UCSD-AML1 (cell line): ENCODE measurements around the gene MLST8.
"Not testable (repeated sequence)": the region's sequence is repeated elsewhere in the genome, so short reads cannot be mapped to it uniquely, and the experiment has no call there.

ENCODE experiments used
- DNase-seq: peaks from one replicate; lab custom pipeline; 2025; ENCODE audit not compliant: unreplicated experiment; lab: John Stamatoyannopoulos, UW

The MLST8 gene

GRCh38 chr16:2229632-2230250 is 24.5 kb downstream of the MLST8 start:
- no peak for DNase-seq

- DNase-seq = no peak
Measured at GRCh38 chr16:2230376-2230775, 25.1 kb downstream of the MLST8 start.

- DNase-seq = no peak
Measured at GRCh38 chr16:2231016-2231931, 26.0 kb downstream of the MLST8 start.

DNA sequence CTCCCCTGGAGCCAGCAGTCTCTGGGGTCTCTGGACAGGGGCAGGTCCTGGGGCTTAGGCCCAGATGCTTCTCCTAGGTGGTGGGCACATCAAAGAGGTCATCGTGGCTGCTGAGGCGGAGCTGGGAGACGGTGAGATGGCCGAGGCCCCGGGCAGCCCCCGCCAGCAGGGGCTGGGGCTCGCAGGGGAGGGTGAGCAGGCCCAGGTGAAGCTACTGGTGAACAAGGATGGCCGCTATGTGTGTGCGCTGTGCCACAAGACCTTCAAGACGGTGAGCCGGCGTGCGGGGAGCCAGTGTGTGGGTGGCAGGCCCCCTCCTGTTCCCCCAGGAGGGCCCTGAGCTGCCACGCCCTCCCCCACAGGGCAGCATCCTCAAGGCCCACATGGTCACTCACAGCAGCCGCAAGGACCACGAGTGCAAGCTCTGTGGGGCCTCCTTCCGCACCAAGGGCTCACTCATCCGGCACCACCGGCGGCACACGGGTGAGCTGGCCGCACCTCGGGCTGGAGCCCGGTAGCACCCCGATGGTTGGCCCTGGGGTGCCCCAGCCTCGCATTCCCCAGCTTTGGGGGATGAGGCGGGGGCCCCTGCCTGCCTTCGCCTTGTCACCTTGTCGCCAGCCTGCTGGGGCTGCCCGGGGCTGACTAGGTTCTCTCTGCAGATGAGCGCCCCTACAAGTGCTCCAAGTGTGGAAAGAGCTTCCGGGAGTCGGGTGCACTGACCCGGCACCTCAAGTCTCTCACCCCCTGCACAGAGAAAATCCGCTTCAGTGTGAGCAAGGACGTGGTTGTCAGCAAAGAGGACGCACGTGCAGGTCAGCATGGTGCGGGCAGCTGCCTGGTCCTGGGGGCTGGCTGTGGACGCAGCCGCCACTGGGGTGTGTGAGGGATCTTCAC is 27.1 kb downstream of the MLST8 start:
- DNase-seq = no peak

- no peak for DNase-seq
Measured at GRCh38 chr16:2233046-2233775, 28.0 kb downstream of the MLST8 start.

- no peak for DNase-seq
Measured at GRCh38 chr16:2233872-2234812, 28.9 kb downstream of the MLST8 start.

- no peak for DNase-seq
Measured at GRCh38 chr16:2234813-2235170, 29.5 kb downstream of the MLST8 start.

GRCh38 chr16:2235234-2235651 is 30.0 kb downstream of the MLST8 start:
- DNase-seq = no peak

DNA sequence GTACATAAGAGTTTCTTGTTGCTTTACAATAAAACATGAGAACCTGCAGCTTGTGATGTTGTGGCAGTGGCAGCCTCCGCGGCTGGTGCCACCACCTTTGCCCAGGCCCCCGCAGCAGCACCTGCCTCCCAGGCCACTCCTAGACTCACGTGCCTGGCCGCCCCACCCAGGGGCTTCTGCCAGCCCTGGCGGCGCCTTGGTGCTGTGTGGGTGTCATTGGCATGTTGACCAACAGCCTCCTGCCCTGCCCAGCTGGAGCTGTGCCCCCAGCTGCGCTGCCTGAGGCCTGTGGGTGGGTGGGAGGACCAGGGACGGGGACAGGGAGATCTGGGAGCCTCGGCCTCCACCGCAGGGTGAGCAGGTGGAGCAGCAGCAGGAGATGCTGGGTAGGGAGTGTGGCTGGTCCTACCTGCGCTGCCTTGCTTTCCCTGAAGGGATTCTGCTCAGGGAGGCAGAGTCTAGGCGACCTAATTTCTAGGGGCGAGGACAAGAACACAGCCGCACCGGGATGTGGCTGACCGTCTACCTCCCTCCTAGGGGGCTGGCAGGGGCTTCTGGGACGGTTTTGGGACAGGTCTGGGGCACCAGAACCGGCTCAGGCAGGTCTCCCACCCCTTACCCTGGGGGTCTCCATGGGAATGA is 30.6 kb downstream of the MLST8 start:
- no peak for DNase-seq

DNA sequence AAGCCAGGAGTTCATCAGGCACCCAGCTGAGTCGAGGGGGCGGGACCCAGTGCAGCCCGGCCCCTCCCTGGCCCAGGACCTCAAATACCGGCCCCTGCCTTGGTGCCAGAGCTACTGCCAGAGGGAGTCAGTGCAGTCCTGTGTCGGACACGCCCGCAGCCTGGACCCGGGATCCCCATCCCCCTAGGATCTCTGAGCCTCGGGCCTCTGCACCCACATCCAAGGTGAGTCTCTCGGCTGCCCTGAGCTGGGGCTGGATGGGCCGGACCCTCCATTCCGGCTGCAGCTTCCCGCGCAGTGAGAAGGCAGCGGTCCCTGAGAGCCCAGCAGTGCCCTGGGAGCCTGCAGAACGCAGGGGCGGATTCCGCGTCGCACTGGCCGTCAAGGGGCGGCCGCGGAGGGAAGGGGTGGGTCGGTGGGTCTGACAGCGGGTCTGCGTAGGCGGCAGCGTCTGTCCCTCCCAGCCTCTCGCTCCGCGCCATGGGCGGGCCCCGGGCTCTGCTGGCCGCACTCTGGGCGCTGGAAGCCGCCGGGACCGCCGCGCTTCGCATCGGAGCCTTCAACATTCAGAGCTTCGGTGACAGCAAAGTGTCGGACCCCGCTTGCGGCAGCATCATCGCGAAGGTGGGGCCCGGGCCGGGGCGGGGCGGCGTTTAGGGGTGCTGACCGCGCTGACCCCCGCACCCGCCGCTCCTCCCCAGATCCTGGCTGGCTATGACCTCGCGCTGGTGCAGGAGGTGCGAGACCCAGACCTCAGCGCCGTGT is 31.3 kb downstream of the MLST8 start, which contains the start of gene DNASE1L2:
Gene DNASE1L2 (plus strand): TSS at position 108 of the 765 bp plus-strand sequence. CDS start 373 bp downstream, at position 481.
- no peak for DNase-seq

DNA sequence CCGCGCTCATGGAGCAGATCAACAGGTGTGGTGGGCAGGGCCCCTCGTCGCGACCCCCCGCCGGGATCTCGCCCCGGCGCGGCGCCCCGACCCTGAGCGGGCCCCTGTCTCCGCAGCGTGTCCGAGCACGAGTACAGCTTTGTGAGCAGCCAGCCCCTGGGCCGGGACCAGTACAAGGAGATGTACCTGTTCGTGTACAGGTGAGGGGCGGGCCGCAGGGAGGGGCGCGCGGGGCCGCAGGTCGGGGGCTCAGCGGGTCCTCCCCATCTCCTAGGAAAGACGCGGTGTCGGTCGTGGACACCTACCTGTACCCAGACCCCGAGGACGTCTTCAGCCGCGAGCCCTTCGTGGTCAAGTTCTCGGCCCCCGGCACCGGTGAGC is 31.8 kb downstream of the MLST8 start:
- no peak for DNase-seq

DNA sequence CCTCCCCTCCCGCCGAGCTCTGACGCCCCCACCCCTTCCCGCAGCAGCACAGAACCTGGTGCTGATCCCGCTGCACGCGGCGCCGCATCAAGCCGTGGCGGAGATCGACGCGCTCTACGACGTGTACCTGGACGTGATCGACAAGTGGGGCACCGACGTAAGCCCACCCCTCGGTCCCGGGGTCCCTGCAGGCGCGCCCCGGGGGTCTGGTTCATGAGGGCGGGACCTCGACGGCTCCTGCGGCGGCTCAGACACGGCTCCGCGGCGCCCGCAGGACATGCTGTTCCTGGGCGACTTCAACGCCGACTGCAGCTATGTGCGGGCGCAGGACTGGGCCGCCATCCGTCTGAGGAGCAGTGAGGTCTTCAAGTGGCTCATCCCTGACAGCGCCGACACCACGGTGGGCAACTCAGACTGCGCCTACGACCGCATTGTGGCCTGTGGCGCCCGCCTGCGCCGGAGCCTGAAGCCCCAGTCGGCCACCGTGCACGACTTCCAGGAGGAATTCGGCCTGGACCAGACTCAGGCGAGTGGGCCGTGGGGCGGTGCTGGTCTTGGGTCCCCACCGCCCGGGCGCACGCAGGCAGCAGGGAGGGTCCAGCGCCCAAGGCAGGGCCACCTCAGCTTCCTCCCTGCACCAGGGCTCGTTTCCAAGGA is 32.4 kb downstream of the MLST8 start:
- DNase-seq = no peak

DNA sequence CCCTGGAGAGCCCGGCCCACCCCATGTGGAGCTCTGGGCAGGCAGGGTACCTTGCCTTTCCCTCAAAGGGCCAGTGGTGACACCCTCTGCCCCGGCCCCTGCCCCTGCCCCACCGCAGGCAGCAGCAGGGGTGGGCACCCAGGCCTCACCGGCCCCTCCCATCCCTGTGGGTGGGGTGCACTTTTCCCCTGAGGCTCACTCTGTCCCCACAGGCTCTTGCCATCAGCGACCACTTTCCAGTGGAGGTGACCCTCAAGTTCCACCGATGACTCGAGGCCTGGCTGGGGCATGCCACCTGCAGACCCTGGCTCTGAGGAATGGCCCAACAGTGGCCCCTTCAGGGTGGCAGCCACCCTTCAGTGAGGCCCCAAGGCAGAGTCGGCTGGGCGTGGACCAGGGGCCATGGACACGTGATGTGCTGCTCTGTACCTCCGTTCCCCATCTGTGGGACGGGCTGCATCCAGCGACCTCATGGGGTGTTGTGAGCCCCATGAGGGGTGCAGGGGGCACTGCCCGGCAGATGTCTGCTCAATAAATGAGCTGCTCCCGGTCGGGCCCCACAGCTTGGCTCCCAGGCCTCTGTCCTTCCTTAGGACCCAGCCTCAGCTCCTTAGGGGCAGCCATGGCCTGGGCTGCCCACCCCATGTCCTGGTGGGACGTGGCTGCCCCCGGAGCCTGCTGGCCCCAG is 33.0 kb downstream of the MLST8 start:
- DNase-seq = no peak

DNA sequence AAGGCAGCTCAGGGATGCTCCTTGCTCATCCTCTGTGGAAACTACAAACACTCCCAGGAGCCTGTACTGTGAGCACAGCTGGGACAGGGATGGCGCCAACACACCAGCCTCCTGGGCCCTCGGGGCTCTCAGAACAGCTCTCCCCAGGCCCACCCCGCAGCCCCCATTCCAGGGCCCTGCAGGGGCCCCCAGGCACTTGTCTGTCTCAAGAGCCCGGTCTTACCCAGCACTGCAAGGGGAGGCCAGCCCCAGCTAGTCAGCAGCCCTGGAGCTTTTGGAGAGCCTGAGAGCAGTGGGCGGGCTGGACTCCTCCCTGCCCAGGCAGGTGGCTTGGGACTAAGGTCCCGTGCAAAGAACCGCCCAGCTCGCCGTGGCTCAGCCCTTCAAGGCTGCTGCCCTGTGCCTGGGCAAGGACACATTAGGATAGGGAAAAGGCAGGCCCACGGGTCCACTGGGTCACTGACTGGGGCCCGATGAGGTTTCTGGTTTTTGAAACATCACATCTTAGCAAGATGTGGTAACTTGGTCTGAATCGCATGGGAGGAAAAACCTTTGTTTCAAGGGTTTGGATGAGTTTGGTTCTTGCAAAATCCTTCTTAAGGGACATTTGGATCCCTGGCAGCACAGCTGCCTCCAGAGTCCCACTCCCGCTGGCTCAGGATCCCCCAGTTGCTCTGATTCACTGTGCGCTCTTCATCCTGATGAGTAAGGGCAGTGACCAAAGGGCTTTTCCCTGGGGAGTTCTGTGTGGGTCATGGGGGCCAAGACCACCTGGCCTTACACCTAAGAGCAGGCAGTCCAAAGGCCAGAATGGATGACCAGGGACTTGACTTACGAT is 33.8 kb downstream of the MLST8 start:
- no peak for DNase-seq

GRCh38 chr16:2240331-2240730 is 35.1 kb downstream of the MLST8 start:
- not testable (repeated sequence) for DNase-seq

- DNase-seq = no peak
Measured at GRCh38 chr16:2242598-2242997, 37.3 kb downstream of the MLST8 start.
